SK-N-SH (cell line): ENCODE data around the gene APOL6. TPM values are rescaled to one million over a fixed set of nuclear protein-coding genes. Genes with fewer than 3 reads are reported as not detected.

Experiments used
- CTCF ChIA-PET: fragments of 300-600, 350-600 bp; formaldehyde crosslinking; extraction: SDS; loops from one replicate; lab custom pipeline; 2021; lab: Yijun Ruan, JAX
- POLR2A ChIA-PET: fragments of 350-600 bp; sonication (Branson Sonifier 250); formaldehyde crosslinking; extraction: SDS; loops from one replicate; lab custom pipeline; 2020; ENCODE audit warnings: antibody characterized with exemption, inconsistent platforms; lab: Yijun Ruan, JAX
- DNase-seq: peaks from one replicate; pipeline ENCODE4 v3.0.0; 2012
- H2AFZ ChIP-seq: fragments of 200-600 bp; sonication (generic); 2 replicates; pipeline ENCODE4 v1.8.1; 2016; ENCODE audit warnings: antibody characterized with exemption, mild to moderate bottlenecking, low read depth
- H3F3A ChIP-seq: fragments of 200-600 bp; sonication (generic); replicated peaks from 2 replicates; pipeline ENCODE3; 2016; ENCODE audit warnings: antibody characterized with exemption, mild to moderate bottlenecking; ENCODE audit not compliant: insufficient read depth
- H3K27ac ChIP-seq, 2 experiments: fragments of 200-500 bp in 1 of 2; fragments of 200-600 bp in 1 of 2; sonication (Bioruptor generic) in 1 of 2; sonication (generic), shearing (Covaris generic) in 1 of 2; 2 replicates each; pipeline versions ENCODE4 v1.5.1 to v1.6.1; 2014 to 2016; ENCODE audit warnings: low read depth in 2 of 2, inconsistent platforms in 1 of 2, low read length in 1 of 2, mild to moderate bottlenecking in 1 of 2, mixed read lengths in 1 of 2
- H3K27me3 ChIP-seq: fragments of 200-600 bp; sonication (generic), shearing (Covaris generic); 2 replicates; pipeline ENCODE4 v1.6.1; 2016; ENCODE audit warnings: mixed run types; ENCODE audit not compliant: insufficient read depth
- H3K36me3 ChIP-seq, 2 experiments: fragments of 200-500 bp in 1 of 2; fragments of 200-600 bp in 1 of 2; sonication (Bioruptor generic) in 1 of 2; sonication (generic) in 1 of 2; replicated peaks in 1 of 2; 2 replicates each; pipeline versions ENCODE3 to v1.5.1; 2014 to 2016; ENCODE audit warnings: low read length in 1 of 2, mild to moderate bottlenecking in 1 of 2; ENCODE audit not compliant: insufficient read depth in 2 of 2, control insufficient read depth in 1 of 2
- H3K4me1 ChIP-seq, 2 experiments: fragments of 200-500 bp in 1 of 2; fragments of 200-600 bp in 1 of 2; sonication (Bioruptor generic) in 1 of 2; sonication (generic), shearing (Covaris generic) in 1 of 2; 2 replicates each; pipeline versions ENCODE4 v1.5.1 to v1.6.1; 2014 to 2016; ENCODE audit warnings: low read depth in 1 of 2, low read length in 1 of 2, mixed run types in 1 of 2; ENCODE audit not compliant: insufficient read depth in 2 of 2, control insufficient read depth in 1 of 2
- H3K4me2 ChIP-seq: fragments of 200-600 bp; sonication (generic), shearing (Covaris generic); 2 replicates; pipeline ENCODE4 v1.6.1; 2017; ENCODE audit warnings: mixed run types
- H3K4me3 ChIP-seq, 2 experiments: fragments of 200-500 bp in 1 of 2; fragments of 200-600 bp in 1 of 2; sonication (Bioruptor generic) in 1 of 2; sonication (generic), shearing (Covaris generic) in 1 of 2; 2 replicates each; pipeline versions ENCODE4 v1.5.1 to v1.8.1; 2014 to 2016; ENCODE audit warnings: low read depth in 2 of 2, inconsistent platforms in 1 of 2, low read length in 1 of 2, mild to moderate bottlenecking in 1 of 2, mixed read lengths in 1 of 2, moderate library complexity in 1 of 2
- H3K79me2 ChIP-seq: fragments of 200-600 bp; sonication (generic); 2 replicates; pipeline ENCODE4 v1.8.1; 2017; ENCODE audit warnings: mild to moderate bottlenecking; ENCODE audit not compliant: insufficient read depth
- H3K9ac ChIP-seq: fragments of 200-600 bp; sonication (generic); 2 replicates; pipeline ENCODE4 v1.6.1; 2017; ENCODE audit warnings: mixed run types
- H3K9me2 ChIP-seq: fragments of 200-600 bp; sonication (generic); 2 replicates; pipeline ENCODE4 v1.6.1; 2017; ENCODE audit warnings: mixed run types
- H3K9me3 ChIP-seq: fragments of 200-600 bp; sonication (generic); 2 replicates; pipeline ENCODE4 v1.6.1; 2017; ENCODE audit warnings: mixed run types, mild to moderate bottlenecking, moderate library complexity
- H4K20me1 ChIP-seq: fragments of 200-600 bp; sonication (generic); 2 replicates; pipeline ENCODE4 v1.6.1; 2017; ENCODE audit warnings: mild to moderate bottlenecking, mixed run types; ENCODE audit not compliant: insufficient read depth
- CTCF ChIP-seq: fragments of 200-600 bp; sonication (generic); IDR thresholded peaks from 2 replicates; pipeline ENCODE4 v1.6.1; 2017; ENCODE audit warnings: antibody characterized with exemption, mild to moderate bottlenecking, moderate library complexity
- EP300 ChIP-seq, 2 experiments: IDR thresholded peaks; 2 replicates each; pipeline versions ENCODE4 v1.4.0 to v1.6.1; 2012; ENCODE audit warnings: borderline replicate concordance in 1 of 2, low read depth in 1 of 2, low read length in 1 of 2
- EZH2phosphoT487 ChIP-seq: fragments of 200-600 bp; sonication (generic); IDR thresholded peaks from 2 replicates; pipeline ENCODE4 v1.6.1; 2017; ENCODE audit warnings: low read depth, mixed run types, mild to moderate bottlenecking, antibody characterized with exemption, moderate library complexity, borderline replicate concordance
- FOSL2 ChIP-seq: IDR thresholded peaks from 2 replicates; pipeline ENCODE4 v1.4.0; 2012; ENCODE audit warnings: low read depth, mild to moderate bottlenecking, moderate library complexity, borderline replicate concordance
- FOXJ3 ChIP-seq: sonication (generic); formaldehyde crosslinking; IDR thresholded peaks from 2 replicates; pipeline ENCODE4 v1.5.1; 2020; ENCODE audit warnings: mild to moderate bottlenecking, missing genetic modification reagents
- GABPA ChIP-seq: IDR thresholded peaks from 2 replicates; pipeline ENCODE4 v1.4.0; 2012; ENCODE audit warnings: low read depth, mild to moderate bottlenecking
- JUND ChIP-seq: IDR thresholded peaks from 2 replicates; pipeline ENCODE4 v1.4.0; 2012
- MXI1 ChIP-seq: IDR thresholded peaks from 2 replicates; pipeline ENCODE4 v1.6.1; 2012; ENCODE audit warnings: mild to moderate bottlenecking, low read depth, low read length, improper control_type of control experiment
- PBX3 ChIP-seq: IDR thresholded peaks from 2 replicates; pipeline ENCODE4; 2012
- POLR2AphosphoS5 ChIP-seq: IDR thresholded peaks from 2 replicates; pipeline ENCODE4 v1.6.1; 2012; ENCODE audit warnings: low read depth, low read length
- RAD21 ChIP-seq: IDR thresholded peaks from 2 replicates; pipeline ENCODE4 v1.6.1; 2012; ENCODE audit warnings: mild to moderate bottlenecking, low read length
- REST ChIP-seq: IDR thresholded peaks from 2 replicates; pipeline ENCODE4 v1.6.1; 2012; ENCODE audit warnings: mild to moderate bottlenecking, low read depth, low read length, moderate library complexity
- RFX5 ChIP-seq: IDR thresholded peaks from 2 replicates; pipeline ENCODE4 v1.6.1; 2012; ENCODE audit warnings: mild to moderate bottlenecking, improper control_type of control experiment, low read length
- SIN3A ChIP-seq: IDR thresholded peaks from 2 replicates; pipeline ENCODE4 v1.6.1; 2012; ENCODE audit warnings: low read depth, mild to moderate bottlenecking, low read length, moderate library complexity, borderline replicate concordance
- SMC3 ChIP-seq: IDR thresholded peaks from 2 replicates; pipeline ENCODE4 v1.6.1; 2012; ENCODE audit warnings: low read depth, low read length, improper control_type of control experiment
- TAF1 ChIP-seq: IDR thresholded peaks from 2 replicates; pipeline ENCODE4 v1.6.1; 2012; ENCODE audit warnings: low read depth, mild to moderate bottlenecking, low read length, moderate library complexity, borderline replicate concordance
- USF2 ChIP-seq: fragments of 150-350 bp; IDR thresholded peaks from 2 replicates; pipeline ENCODE4 v1.6.1; 2017; ENCODE audit warnings: antibody characterized with exemption, low read length, low read depth, borderline replicate concordance
- ZBTB33 ChIP-seq: IDR thresholded peaks from 2 replicates; pipeline ENCODE4 v1.4.0; 2012; ENCODE audit warnings: low read depth, borderline replicate concordance
- whole genome bisulfite sequencing: methylation state at CpG from one replicate; pipeline ENCODE4 v1.1.6; 2017; ENCODE audit warnings: low lambda C conversion rate; 5-methylcytosine and 5-hydroxymethylcytosine counted together
- polyA plus RNA-seq, 3 experiments: library from polyadenylated mRNA; depleted of rRNA; stranded (reverse); fragments of >200 nt; gene quantifications; 2 replicates each; pipeline ENCODE4 v1.2.3, GENCODE V29; 2012

The APOL6 gene
- polyA plus RNA-seq, 1 of the 3 experiments (the other 2 are of a cell fraction): 0.90 TPM

- Histone ChIP-seq H3F3A (peaks cover 7% of the 10 kb centered on the region), H2AFZ (no peak overlapping the region), H3K9me3 (no peaks in the 10 kb centered on the region), H3K36me3 (no peaks in the 10 kb centered on the region), H3K4me1 (no peaks in the 10 kb centered on the region), H3K9me2 (no peaks in the 10 kb centered on the region), H3K4me2 (no peak overlapping the region), H4K20me1 (no peaks in the 10 kb centered on the region), H3K9ac (no peak overlapping the region), H3K79me2 (no peaks in the 10 kb centered on the region), H3K27ac (no peak overlapping the region), H3K4me3 (no peak overlapping the region), H3K27me3 (no peaks in the 10 kb centered on the region)
- POLR2A ChIA-PET: no interaction called here
- no peak for DNase-seq
- TF ChIP-seq RAD21: peak; percentile 26; the same call in 1 of the 2 replicates
- TF ChIP-seq ZBTB33: no peak
- 96% methylated on average over 2 of the region's 2 CpGs for WGBS
- CTCF ChIA-PET: no interaction called here
Observed at GRCh38 chr22:35712672-35713071, 64.4 kb downstream of the APOL6 start.

- peaks cover 0 to 7% of the 10 kb centered on the region in 2 experiments; a peak in 1 of 4 replicates for H3K4me1 ChIP-seq
- CTCF ChIA-PET: interaction anchor here (0.9 to 1.1 kb wide), 2 partner anchors 23 to 407 kb away, joined by 3 to 4 read pairs; no protein-coding TSS in a partner anchor
- 66% methylated on average over 3 of the region's 3 CpGs for WGBS
- DNase-seq: no peak
- no peak within 1 kb of the TSS for H3K4me2 ChIP-seq
- H3K36me3 ChIP-seq: no peaks in the 10 kb centered on the region
- no peak within 1 kb of the TSS for H2AFZ ChIP-seq
- POLR2A ChIA-PET: interaction anchor here (0.6 kb wide), 1 partner anchor 28 kb away, joined by 3 read pairs; no protein-coding TSS in a partner anchor
- H3K9ac ChIP-seq: no peak within 1 kb of the TSS
- no peaks in the 10 kb centered on the region for H3K27me3 ChIP-seq
- no peak within 1 kb of the TSS for H3K27ac ChIP-seq
- no peaks in the 10 kb centered on the region for H3K79me2 ChIP-seq
- H4K20me1 ChIP-seq: no peaks in the 10 kb centered on the region
- H3K9me3 ChIP-seq: no peaks in the 10 kb centered on the region
- H3F3A ChIP-seq: no peaks in the 10 kb centered on the region
- no peak within 1 kb of the TSS for H3K4me3 ChIP-seq
- no peaks in the 10 kb centered on the region for H3K9me2 ChIP-seq
- TF ChIP-seq GABPA: no peak
- TF ChIP-seq PBX3: no peak
- no peak for TF ChIP-seq TAF1
- no peak for TF ChIP-seq RAD21
- TF ChIP-seq EP300 (IDR thresholded peaks at IDR 0.05; ENCODE audit: borderline replicate concordance in 1 of 2, low read depth in 1 of 2, low read length in 1 of 2): no peak
- TF ChIP-seq POLR2AphosphoS5: no peak
- TF ChIP-seq REST: no peak
- TF ChIP-seq CTCF: no peak
- no peak for TF ChIP-seq JUND
- no peak for TF ChIP-seq SMC3
- TF ChIP-seq FOSL2: no peak
- TF ChIP-seq USF2: no peak
- no peak for TF ChIP-seq SIN3A
- TF ChIP-seq EZH2phosphoT487: no peak
- TF ChIP-seq RFX5: no peak
- no peak for TF ChIP-seq MXI1
- no peak for TF ChIP-seq FOXJ3 (CRISPR knock-in tag)
Observed at GRCh38 chr22:35717572-35717971, 69.3 kb downstream of the APOL6 start, which contains the start of gene APOL5. Gene APOL5, plus strand, starts transcription at chr22:35717872. Its CDS starts 0 bp downstream, at chr22:35717872.
